NCI-H2171 (cell line): ENCODE results near the gene C12orf43.

Experiments
- DNase-seq: peaks from one replicate; lab custom pipeline; 2025; lab: John Stamatoyannopoulos, UW

Gene C12orf43

DNA sequence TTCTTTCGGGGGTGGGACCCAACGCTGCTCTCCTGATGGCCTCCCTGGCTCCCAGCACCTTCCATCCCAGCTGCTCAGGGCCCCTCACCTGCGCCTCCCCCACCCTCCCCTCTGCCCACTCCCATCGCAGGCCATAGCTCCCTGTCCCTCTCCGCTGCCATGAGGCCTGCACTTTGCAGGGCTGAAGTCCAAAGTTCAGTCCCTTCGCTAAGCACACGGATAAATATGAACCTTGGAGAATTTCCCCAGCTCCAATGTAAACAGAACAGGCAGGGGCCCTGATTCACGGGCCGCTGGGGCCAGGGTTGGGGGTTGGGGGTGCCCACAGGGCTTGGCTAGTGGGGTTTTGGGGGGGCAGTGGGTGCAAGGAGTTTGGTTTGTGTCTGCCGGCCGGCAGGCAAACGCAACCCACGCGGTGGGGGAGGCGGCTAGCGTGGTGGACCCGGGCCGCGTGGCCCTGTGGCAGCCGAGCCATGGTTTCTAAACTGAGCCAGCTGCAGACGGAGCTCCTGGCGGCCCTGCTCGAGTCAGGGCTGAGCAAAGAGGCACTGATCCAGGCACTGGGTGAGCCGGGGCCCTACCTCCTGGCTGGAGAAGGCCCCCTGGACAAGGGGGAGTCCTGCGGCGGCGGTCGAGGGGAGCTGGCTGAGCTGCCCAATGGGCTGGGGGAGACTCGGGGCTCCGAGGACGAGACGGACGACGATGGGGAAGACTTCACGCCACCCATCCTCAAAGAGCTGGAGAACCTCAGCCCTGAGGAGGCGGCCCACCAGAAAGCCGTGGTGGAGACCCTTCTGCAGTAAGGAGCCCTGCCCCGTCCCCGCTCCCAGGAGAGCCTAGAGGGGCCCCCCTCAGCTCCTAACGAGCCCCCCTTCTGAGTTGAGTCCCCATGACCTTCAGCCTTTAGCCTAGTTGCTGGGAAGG lies 37.7 kb downstream of the C12orf43 start, which contains the start of gene HNF1A:
TSS of gene HNF1A (plus strand) at position 248 of the 924 bp plus-strand sequence. CDS start at position 474, 226 bp downstream.
- no peak for DNase-seq

DNA sequence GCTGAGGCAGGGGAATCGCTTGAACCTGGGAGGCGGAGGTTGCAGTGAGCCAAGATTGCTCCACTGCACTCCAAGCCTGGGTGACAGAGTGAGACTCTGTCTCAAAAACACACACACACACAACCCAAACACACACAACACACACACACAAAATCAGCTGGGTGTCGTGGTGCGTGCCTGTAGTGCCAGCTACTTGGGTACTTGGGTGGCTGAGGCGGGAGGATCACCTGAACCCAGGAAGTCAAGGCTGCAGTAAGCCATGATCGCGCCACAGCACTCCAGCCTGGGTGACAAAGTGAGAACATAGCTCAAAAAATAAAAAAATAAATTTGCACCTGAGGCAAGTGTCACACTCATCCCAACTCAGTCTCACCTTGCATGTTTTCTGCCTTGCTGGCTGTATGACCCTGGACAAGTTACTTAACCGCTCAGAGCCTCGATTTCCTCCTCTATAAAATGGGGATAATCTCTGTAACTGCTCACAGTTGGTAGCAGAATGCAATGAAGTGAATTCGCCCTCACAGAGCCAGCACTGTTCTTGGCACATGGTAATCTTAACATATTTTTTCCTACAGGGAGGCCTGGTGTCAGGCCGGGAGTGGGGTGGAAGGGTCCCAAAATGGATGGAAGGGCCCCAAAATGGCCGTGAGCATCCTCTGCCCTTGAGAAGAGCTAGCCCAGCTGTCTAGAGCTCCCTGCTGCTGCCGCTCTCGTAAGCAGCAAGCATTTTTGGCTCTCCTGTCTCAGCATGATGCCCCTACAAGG lies 38.6 kb downstream of the C12orf43 start:
- no peak for DNase-seq

DNA sequence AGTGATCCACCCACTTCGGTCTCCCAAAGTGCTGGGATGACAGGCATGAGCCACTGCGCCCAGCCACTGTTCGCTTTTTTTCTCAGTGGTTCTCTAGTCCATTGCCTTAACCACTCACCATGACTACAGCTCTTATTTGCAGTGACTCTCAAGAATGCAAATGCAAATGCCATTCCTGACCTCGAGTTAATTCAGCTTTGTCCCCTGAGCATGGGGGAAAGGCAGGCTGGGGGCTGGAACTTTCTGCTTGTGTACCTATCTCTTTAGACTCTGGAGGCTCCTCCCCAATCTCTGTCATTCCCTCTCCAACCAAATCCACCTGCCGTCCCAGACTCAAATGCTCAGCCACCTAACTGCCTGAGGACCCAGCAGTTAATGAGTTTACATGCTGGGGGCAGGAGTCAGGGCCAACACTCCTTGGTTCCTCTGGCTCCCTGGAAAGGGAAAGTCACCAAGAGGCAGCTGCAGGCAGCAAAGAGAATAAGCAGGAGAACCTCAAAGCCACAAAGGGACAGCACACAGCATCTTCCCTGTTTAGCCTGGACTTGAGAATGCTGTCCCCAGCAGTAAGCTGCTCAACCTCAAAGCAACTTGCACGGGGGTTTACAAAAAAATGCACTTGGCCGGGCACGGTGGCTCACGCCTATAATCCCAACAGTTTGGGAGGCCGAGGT lies 43.3 kb downstream of the C12orf43 start:
- no peak for DNase-seq

DNA sequence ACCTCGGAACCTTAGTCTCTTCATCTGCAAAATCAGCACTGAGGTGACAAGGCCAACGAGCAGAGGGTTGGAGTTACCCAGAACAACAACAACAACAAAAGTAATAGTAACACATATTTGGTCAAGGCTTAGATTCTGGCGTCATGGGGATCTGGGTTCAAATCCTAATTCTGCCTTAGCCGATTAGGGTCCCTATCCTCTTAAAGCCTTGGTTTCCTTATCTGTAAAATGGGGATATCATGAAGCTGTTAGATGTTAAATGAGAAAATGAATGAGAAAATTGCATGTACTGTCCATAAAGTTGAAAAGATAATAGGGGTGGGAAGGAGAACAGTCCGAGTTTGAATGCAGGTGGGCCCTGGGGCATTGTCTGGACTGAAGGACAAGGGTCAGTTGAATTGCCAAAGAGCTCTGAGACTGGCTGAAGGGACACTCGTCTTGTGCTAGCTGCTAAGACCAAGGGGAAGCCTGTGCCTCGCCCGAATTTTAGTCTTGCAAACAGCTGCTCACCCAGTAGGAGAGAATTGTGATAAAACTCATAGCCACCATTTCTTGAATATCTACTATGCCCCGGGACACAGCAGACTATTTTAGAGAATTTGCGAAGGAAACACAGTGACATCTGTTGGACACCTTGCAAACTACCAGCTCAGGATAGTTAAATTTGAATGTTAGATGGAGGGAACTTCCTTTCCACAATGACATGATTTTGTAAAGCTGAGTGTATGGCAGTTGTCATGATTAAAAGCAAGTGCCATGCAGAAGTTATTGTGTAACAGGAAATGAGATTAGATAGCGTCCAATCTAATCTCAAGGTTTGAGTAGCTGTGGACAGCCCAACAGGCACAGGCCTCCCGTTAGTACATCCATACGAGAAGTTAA lies 44.7 kb downstream of the C12orf43 start:
- peak; percentile 14 for DNase-seq

GRCh38 chr12:120970310-120970709 lies 46.0 kb downstream of the C12orf43 start:
- DNase-seq, result no peak

GRCh38 chr12:120965534-120966091 lies 50.7 kb downstream of the C12orf43 start:
- no peak for DNase-seq

DNA sequence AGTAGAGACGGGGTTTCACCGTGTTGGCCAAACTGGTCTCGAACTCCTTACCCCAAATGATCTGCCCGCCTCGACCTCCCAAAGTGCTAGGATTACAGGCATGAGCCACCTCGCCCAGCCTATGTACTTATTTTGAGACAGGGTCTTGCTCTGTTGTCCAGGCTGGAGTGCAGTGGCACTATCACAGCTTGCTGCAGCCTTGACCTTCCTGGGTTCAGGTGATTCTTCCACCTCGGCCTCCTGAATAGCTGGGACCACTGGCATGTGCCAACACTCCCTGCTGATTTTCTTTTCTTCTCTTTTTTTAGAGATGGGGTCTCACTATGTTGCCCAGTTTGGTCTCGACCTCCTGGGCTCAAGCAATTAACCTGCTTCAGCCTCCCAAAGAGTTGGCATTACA lies 52.0 kb downstream of the C12orf43 start:
- no peak for DNase-seq

- DNase-seq, result no peak
Observed at GRCh38 chr12:120962532-120963020, 53.7 kb downstream of the C12orf43 start.

GRCh38 chr12:120961604-120962531 lies 54.4 kb downstream of the C12orf43 start:
- DNase-seq, result no peak

GRCh38 chr12:120960657-120961056 lies 55.6 kb downstream of the C12orf43 start:
- DNase-seq, result no peak

- no peak for DNase-seq
Observed at GRCh38 chr12:120959111-120959878, 57.0 kb downstream of the C12orf43 start.

- no peak for DNase-seq
Observed at GRCh38 chr12:120956579-120957300, 59.5 kb downstream of the C12orf43 start.

GRCh38 chr12:120955232-120955631 lies 61.1 kb downstream of the C12orf43 start:
- DNase-seq, result no peak

- DNase-seq, result no peak
Observed at GRCh38 chr12:120950807-120951206, 65.5 kb downstream of the C12orf43 start.
